Liver (tissue), 9 donors: Measurements from ENCODE around the gene RAD1. TPM values are rescaled to one million over a fixed set of nuclear protein-coding genes. Genes with fewer than 3 reads are reported as not detected.
A peak's percentile ranks its signal among the peaks of the same experiment; 100 is the strongest.

ENCODE experiments used
- DNase-seq: peaks from one replicate; pipeline ENCODE4 v3.0.0-alpha.2; 2017; ENCODE audit warnings: low spot score
- H3K27ac ChIP-seq, 2 donors: one replicate each; pipeline ENCODE4 v1.7.0; 2013; ENCODE audit warnings: inconsistent platforms in 2 of 2, low read length in 2 of 2, control low read depth in 1 of 2, low read depth in 1 of 2, mild to moderate bottlenecking in 1 of 2
- H3K27me3 ChIP-seq, 4 donors: one replicate each; pipeline versions ENCODE4 v1.6.1 to v1.7.0; 2013; ENCODE audit warnings: low read length in 3 of 4, inconsistent platforms in 1 of 4, mild to moderate bottlenecking in 1 of 4, moderate library complexity in 1 of 4; ENCODE audit not compliant: control insufficient read depth in 4 of 4, insufficient read depth in 4 of 4
- H3K36me3 ChIP-seq, 4 donors: one replicate each; pipeline versions ENCODE4 v1.6.1 to v1.7.0; 2013; ENCODE audit warnings: low read length in 3 of 4, mild to moderate bottlenecking in 3 of 4, low read depth in 1 of 4, moderate library complexity in 1 of 4; ENCODE audit not compliant: control insufficient read depth in 4 of 4, insufficient read depth in 3 of 4
- H3K4me1 ChIP-seq, 4 donors: one replicate each; pipeline versions ENCODE4 v1.6.1 to v1.7.0; 2013; ENCODE audit warnings: low read length in 3 of 4, mild to moderate bottlenecking in 3 of 4, moderate library complexity in 1 of 4; ENCODE audit not compliant: control insufficient read depth in 4 of 4, insufficient read depth in 4 of 4
- H3K4me3 ChIP-seq, 3 donors: one replicate each; pipeline versions ENCODE4 v1.6.1 to v1.7.0; 2013; ENCODE audit warnings: low read length in 3 of 3, control low read depth in 1 of 3, low read depth in 1 of 3, mild to moderate bottlenecking in 1 of 3
- H3K9ac ChIP-seq, 2 donors: one replicate each; pipeline ENCODE4 v1.7.0; 2013; ENCODE audit warnings: low read length in 2 of 2, mild to moderate bottlenecking in 2 of 2, moderate library complexity in 2 of 2, control low read depth in 1 of 2, low read depth in 1 of 2
- H3K9me3 ChIP-seq, 4 donors: one replicate each; pipeline versions ENCODE4 v1.6.1 to v1.7.0; 2013; ENCODE audit warnings: low read length in 3 of 4; ENCODE audit not compliant: control insufficient read depth in 4 of 4
- ATF3 ChIP-seq: IDR thresholded peaks from 2 replicates; pipeline ENCODE4 v1.6.1; 2016; ENCODE audit warnings: antibody characterized with exemption
- CTCF ChIP-seq: fragments of 150-350 bp; IDR thresholded peaks from 2 replicates; pipeline ENCODE4 v1.5.1; 2017; ENCODE audit warnings: improper control_type of control experiment, low read depth, low read length; ENCODE audit not compliant: missing input control
- EGR1 ChIP-seq, 2 donors: IDR thresholded peaks; 2 replicates each; pipeline ENCODE4 v1.6.1; 2016 to 2018; ENCODE audit warnings: antibody characterized with exemption in 2 of 2, low read depth in 2 of 2
- FOXA1 ChIP-seq: IDR thresholded peaks from 2 replicates; pipeline ENCODE4 v1.6.1; 2016; ENCODE audit warnings: antibody characterized with exemption
- FOXA2 ChIP-seq: IDR thresholded peaks from 2 replicates; pipeline ENCODE4 v1.6.1; 2016; ENCODE audit warnings: antibody characterized with exemption
- GABPA ChIP-seq, 2 donors: IDR thresholded peaks in 1 of 2; conservative IDR thresholded peaks in 1 of 2; 2 replicates each; pipeline ENCODE4 v1.6.1; 2016; ENCODE audit warnings: antibody characterized with exemption in 2 of 2, mild to moderate bottlenecking in 1 of 2, moderate library complexity in 1 of 2
- HNF4A ChIP-seq, 2 donors: conservative IDR thresholded peaks; 2 replicates each; pipeline ENCODE4 v1.6.1; 2016; ENCODE audit warnings: antibody characterized with exemption in 2 of 2, mild to moderate bottlenecking in 2 of 2
- HNF4G ChIP-seq: IDR thresholded peaks from 2 replicates; pipeline ENCODE4 v1.6.1; 2016; ENCODE audit warnings: antibody characterized with exemption
- JUND ChIP-seq, 2 donors: IDR thresholded peaks; 2 replicates each; pipeline ENCODE4 v1.6.1; 2016; ENCODE audit warnings: antibody characterized with exemption in 2 of 2
- MAX ChIP-seq: IDR thresholded peaks from 2 replicates; pipeline ENCODE4 v1.6.1; 2016; ENCODE audit warnings: antibody characterized with exemption
- NR2F2 ChIP-seq: IDR thresholded peaks from 2 replicates; pipeline ENCODE4 v1.6.1; 2016; ENCODE audit warnings: antibody characterized with exemption
- RAD21 ChIP-seq, 2 donors: IDR thresholded peaks; 2 replicates each; pipeline ENCODE4 v1.6.1; 2016; ENCODE audit warnings: antibody characterized with exemption in 2 of 2, mild to moderate bottlenecking in 2 of 2
- REST ChIP-seq: IDR thresholded peaks from 2 replicates; pipeline ENCODE4 v1.6.1; 2016; ENCODE audit warnings: antibody characterized with exemption, mild to moderate bottlenecking
- RXRA ChIP-seq, 2 donors: IDR thresholded peaks; 2 replicates each; pipeline ENCODE4 v1.6.1; 2017 to 2018; ENCODE audit warnings: antibody characterized with exemption in 2 of 2, mild to moderate bottlenecking in 1 of 2
- SP1 ChIP-seq: IDR thresholded peaks from 2 replicates; pipeline ENCODE4 v1.6.1; 2018; ENCODE audit warnings: antibody characterized with exemption, mild to moderate bottlenecking
- TAF1 ChIP-seq: conservative IDR thresholded peaks from 2 replicates; pipeline ENCODE4 v1.6.1; 2016; ENCODE audit warnings: antibody characterized with exemption, mild to moderate bottlenecking
- YY1 ChIP-seq: IDR thresholded peaks from 2 replicates; pipeline ENCODE4 v1.6.1; 2016; ENCODE audit warnings: antibody characterized with exemption, mild to moderate bottlenecking
- ZBTB33 ChIP-seq: IDR thresholded peaks from 2 replicates; pipeline ENCODE4 v1.6.1; 2016; ENCODE audit warnings: antibody characterized with exemption
- WGBS: extraction: QIAGEN DNeasy Blood & Tissue Kit; methylation state at CpG from one replicate; pipeline ENCODE4 v1.1.7; 2013; 5-methylcytosine and 5-hydroxymethylcytosine counted together
- polyA plus RNA-seq, 2 donors: library from polyadenylated mRNA; stranded (reverse) in 1 of 2; unstranded in 1 of 2; fragments of 200-250 nt in 1 of 2; fragments of >200 nt in 1 of 2; fragmentation: Nextera tagmentation in 1 of 2; extraction: Ambion mirVana in 1 of 2; gene quantifications; one replicate each; pipeline versions ENCODE4 v1.2.1 to v1.2.3, GENCODE V29; 2013 to 2015
- total RNA-seq, 2 donors: library from RNA; depleted of rRNA; stranded (reverse); fragments of >200 nt; gene quantifications; one replicate each; pipeline ENCODE4 v1.2.3, GENCODE V29; 2014
- donor health status: healthy.
- donor health status: healthy.
- donor health status: healthy.
- donor health status: healthy.
- donor health status: healthy.

The RAD1 gene
- total and polyA plus RNA-seq, 4 donors: 7.2 to 17.5 (median 9.2) TPM

- Histone ChIP-seq H3K4me3 (peak overlapping the region; percentile 92 to 96 (median 93)), H3K9me3 (no peaks in the 10 kb centered on the region), H3K9ac (peak overlapping the region; percentile 63 to 87), H3K4me1 (peaks cover 0 to 23% (median 9%) of the 10 kb centered on the region in 4 donors), H3K27me3 (no peaks in the 10 kb centered on the region), H3K36me3 (peaks cover 3 to 18% (median 9%) of the 10 kb centered on the region in 4 donors), H3K27ac (peak overlapping the region; percentile 95)
- peak; percentile 80 for DNase-seq
- no peak for TF ChIP-seq GABPA (IDR thresholded peaks at IDR 0.05 in 1 of 2, conservative IDR thresholded peaks at IDR 0.05 in 1 of 2)
- peak; percentile 61 for TF ChIP-seq YY1
- TF ChIP-seq ATF3: no peak
- no peak for TF ChIP-seq JUND (IDR thresholded peaks at IDR 0.05)
- TF ChIP-seq TAF1: peak; percentile 23
- TF ChIP-seq RXRA (IDR thresholded peaks at IDR 0.05): no peak
- no peak for TF ChIP-seq SP1
- peak; percentile 7 for TF ChIP-seq REST
- under 1% methylated on average over 70 of the region's 70 CpGs for WGBS
Measured at GRCh38 chr5:34929720-34930461, 14.6 kb upstream of the RAD1 start.

GRCh38 chr5:34929134-34929719, 13.9 kb upstream of the RAD1 start, which contains the start of gene DNAJC21:
Gene DNAJC21 (plus strand): TSS chr5:34929559. CDS start chr5:34929820, 261 bp downstream.
- H3K9ac ChIP-seq: peak within 1 kb of the TSS; percentile 63 to 87
- TF ChIP-seq JUND (IDR thresholded peaks at IDR 0.05) (no peak), TAF1 (no peak), CTCF (no peak), SP1 (peak; percentile 78), REST (no peak), FOXA1 (no peak), FOXA2 (no peak), MAX (peak; percentile 60), YY1 (peak; percentile 68), EGR1 (IDR thresholded peaks at IDR 0.05; ENCODE audit: low read depth in 2 of 2) (peak; percentile 88 to 92), RXRA (IDR thresholded peaks at IDR 0.05) (peak in 1 of 2 donors; percentile 14), RAD21 (IDR thresholded peaks at IDR 0.05) (no peak), GABPA (IDR thresholded peaks at IDR 0.05 in 1 of 2, conservative IDR thresholded peaks at IDR 0.05 in 1 of 2) (peak in 1 of 2 donors; percentile 72), HNF4A (conservative IDR thresholded peaks at IDR 0.05) (no peak), ZBTB33 (no peak), ATF3 (no peak), NR2F2 (no peak), HNF4G (no peak)
- WGBS: under 1% methylated on average over 63 of the region's 63 CpGs
- H3K36me3 ChIP-seq: peaks cover 3 to 18% (median 12%) of the 10 kb centered on the region in 4 donors
- DNase-seq: peak; percentile 98
- H3K27me3 ChIP-seq: no peaks in the 10 kb centered on the region
- peak within 1 kb of the TSS; percentile 92 to 96 (median 93) for H3K4me3 ChIP-seq
- H3K4me1 ChIP-seq: peaks cover 0 to 23% (median 9%) of the 10 kb centered on the region in 4 donors
- H3K9me3 ChIP-seq: no peaks in the 10 kb centered on the region
- H3K27ac ChIP-seq: peak within 1 kb of the TSS; percentile 95
